CD4-positive, CD25-positive, alpha-beta regulatory T cell (primary cell): ENCODE results near the gene VIPR2. TPM values are rescaled to one million over a fixed set of nuclear protein-coding genes. Genes with fewer than 3 reads are reported as not detected.
A peak's percentile ranks its signal among the peaks of the same experiment; 100 is the strongest.
"Not testable (repeated sequence)": the region's sequence is repeated elsewhere in the genome, so short reads cannot be mapped to it uniquely, and the experiment has no call there.

Experiments used
- ATAC-seq, 2 donors: fragments of 150-1000 bp; cut with Tn5 transposase; one replicate each; pipeline ENCODE4 v1.10.0; 2021; ENCODE audit warnings: low read depth in 2 of 2, moderate number of reproducible peaks in 2 of 2, moderate library complexity in 1 of 2
- DNase-seq, 3 donors: peaks; one replicate each; pipeline versions ENCODE4 v3.0.0 to v3.0.0-alpha.2; 2012 to 2022; ENCODE audit warnings: mixed read lengths in 1 of 3
- H3K27ac ChIP-seq: one replicate; pipeline ENCODE4 v1.7.0; 2013; ENCODE audit warnings: mild to moderate bottlenecking, low read length; ENCODE audit not compliant: insufficient read depth, poor library complexity, severe bottlenecking
- H3K27me3 ChIP-seq: one replicate; pipeline ENCODE4 v1.7.0; 2013; ENCODE audit warnings: low read length; ENCODE audit not compliant: control insufficient read depth, insufficient read depth
- H3K36me3 ChIP-seq: one replicate; pipeline ENCODE4 v1.7.0; 2013; ENCODE audit warnings: mild to moderate bottlenecking, low read length, moderate library complexity; ENCODE audit not compliant: control insufficient read depth, insufficient read depth
- H3K4me1 ChIP-seq: 2 replicates; pipeline ENCODE4 v1.7.0; 2013; ENCODE audit warnings: mild to moderate bottlenecking, low read length; ENCODE audit not compliant: insufficient read depth, control insufficient read depth, poor library complexity, severe bottlenecking
- H3K4me3 ChIP-seq: one replicate; pipeline ENCODE4 v1.7.0; 2013; ENCODE audit warnings: low read depth, mild to moderate bottlenecking, low read length, moderate library complexity
- H3K9me3 ChIP-seq, 2 experiments: 1 replicate in 1 of 2; 2 replicates in 1 of 2; pipeline ENCODE4 v1.7.0; 2013; ENCODE audit warnings: low read length in 2 of 2, mild to moderate bottlenecking in 1 of 2, moderate library complexity in 1 of 2; ENCODE audit not compliant: control insufficient read depth in 2 of 2
- H3K27ac Mint-ChIP-seq, 3 donors: one replicate each; pipeline ENCODE4 v1.8.0; 2020 to 2022; ENCODE audit warnings: mild to moderate bottlenecking in 3 of 3, mixed read lengths in 3 of 3, moderate library complexity in 2 of 3
- H3K27me3 Mint-ChIP-seq: one replicate; pipeline ENCODE4 v1.8.0; 2022; ENCODE audit warnings: mild to moderate bottlenecking, mixed read lengths
- H3K36me3 Mint-ChIP-seq: one replicate; pipeline ENCODE4 v1.8.0; 2020; ENCODE audit warnings: mixed read lengths
- H3K4me1 Mint-ChIP-seq, 4 donors: one replicate each; pipeline ENCODE4 v1.8.0; 2020 to 2022; ENCODE audit warnings: mixed read lengths in 4 of 4, mild to moderate bottlenecking in 1 of 4
- H3K4me3 Mint-ChIP-seq, 4 donors: one replicate each; pipeline ENCODE4 v1.8.0; 2020 to 2022; ENCODE audit warnings: mild to moderate bottlenecking in 4 of 4, mixed read lengths in 4 of 4, moderate library complexity in 3 of 4
- H3K9me3 Mint-ChIP-seq, 7 donors: one replicate each; pipeline ENCODE4 v1.8.0; 2020 to 2022; ENCODE audit warnings: mixed read lengths in 7 of 7, mild to moderate bottlenecking in 3 of 7, moderate library complexity in 2 of 7
- polyA plus RNA-seq, 4 donors: library from polyadenylated mRNA; unstranded; fragments of 300-500 nt; fragmentation: Illumina TruSeq; gene quantifications; one replicate each; pipeline ENCODE4 v1.2.3, GENCODE V29; 2021
- total RNA-seq: library from RNA; stranded (reverse); gene quantifications from one replicate; pipeline ENCODE4 v1.2.3, GENCODE V29; 2022

VIPR2 gene
- total and polyA plus RNA-seq, 5 donors from 2014 or later = not detected

DNA sequence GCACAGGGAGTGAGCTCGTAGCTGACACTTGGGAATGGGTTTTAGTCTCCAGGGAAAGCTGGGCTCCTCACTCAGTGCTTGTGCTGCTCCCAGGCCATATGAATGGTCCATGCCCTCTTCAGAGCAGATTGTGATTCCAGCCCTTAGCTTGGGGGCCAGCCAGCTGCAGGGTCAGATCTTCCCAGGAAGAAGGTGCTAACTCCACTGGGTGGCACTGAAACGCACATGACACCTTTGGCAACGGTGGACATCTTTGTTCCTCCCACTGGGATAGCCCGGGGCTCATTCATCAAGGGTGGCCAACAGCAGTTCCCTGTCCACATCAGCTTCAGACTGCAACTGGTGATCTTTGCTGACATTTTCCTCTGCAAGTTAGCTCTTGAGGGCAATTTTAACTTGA, 159.1 kb downstream of the VIPR2 start:
- DNase-seq (no peak), ATAC-seq (no peak)
- Mint-ChIP-seq H3K27ac (no peak overlapping the region), H3K4me3 (no peak overlapping the region), H3K27me3 (peaks cover 5% of the 10 kb centered on the region), H3K4me1 (no peaks in the 10 kb centered on the region), H3K36me3 (no peaks in the 10 kb centered on the region), H3K9me3 (peaks cover 0 to 21% (median 1%) of the 10 kb centered on the region in 7 donors)
- no peak overlapping the region for H3K4me3 ChIP-seq
- H3K9me3 ChIP-seq = peaks cover 16 to 36% of the 10 kb centered on the region in 2 experiments
- peaks cover 6% of the 10 kb centered on the region for H3K27me3 ChIP-seq
- no peaks in the 10 kb centered on the region for H3K36me3 ChIP-seq
- no peaks in the 10 kb centered on the region for H3K4me1 ChIP-seq
- H3K27ac ChIP-seq = no peak overlapping the region

DNA sequence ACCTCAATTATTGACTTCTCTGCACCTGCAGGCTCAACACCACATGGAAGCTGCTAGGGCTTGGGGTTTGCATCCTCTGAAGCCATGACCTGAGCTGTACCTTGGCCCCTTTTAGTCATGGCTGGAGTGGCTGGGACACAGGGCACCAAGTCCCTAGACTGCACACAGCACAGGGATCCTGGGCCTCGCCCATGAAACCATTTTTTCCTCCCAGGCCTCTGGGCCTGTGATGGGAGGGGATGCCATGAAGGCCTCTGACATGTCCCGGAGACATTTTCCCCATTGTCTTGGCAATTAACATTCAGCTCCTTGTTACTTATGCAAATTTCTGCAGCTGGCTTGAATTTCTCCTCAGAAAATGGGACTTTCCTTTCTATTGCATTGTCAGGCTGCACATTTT, 160.7 kb downstream of the VIPR2 start:
- H3K27ac Mint-ChIP-seq, H3K4me1 Mint-ChIP-seq, H3K27me3 ChIP-seq, H3K4me3 ChIP-seq, H3K36me3 ChIP-seq, ATAC-seq, H3K27ac ChIP-seq, H3K4me1 ChIP-seq, H3K4me3 Mint-ChIP-seq, DNase-seq, H3K27me3 Mint-ChIP-seq, H3K36me3 Mint-ChIP-seq: not testable (repeated sequence)
- peaks cover 0 to 21% (median 4%) of the 10 kb centered on the region in 7 donors for H3K9me3 Mint-ChIP-seq
- peaks cover 16 to 36% of the 10 kb centered on the region in 2 experiments for H3K9me3 ChIP-seq

DNA sequence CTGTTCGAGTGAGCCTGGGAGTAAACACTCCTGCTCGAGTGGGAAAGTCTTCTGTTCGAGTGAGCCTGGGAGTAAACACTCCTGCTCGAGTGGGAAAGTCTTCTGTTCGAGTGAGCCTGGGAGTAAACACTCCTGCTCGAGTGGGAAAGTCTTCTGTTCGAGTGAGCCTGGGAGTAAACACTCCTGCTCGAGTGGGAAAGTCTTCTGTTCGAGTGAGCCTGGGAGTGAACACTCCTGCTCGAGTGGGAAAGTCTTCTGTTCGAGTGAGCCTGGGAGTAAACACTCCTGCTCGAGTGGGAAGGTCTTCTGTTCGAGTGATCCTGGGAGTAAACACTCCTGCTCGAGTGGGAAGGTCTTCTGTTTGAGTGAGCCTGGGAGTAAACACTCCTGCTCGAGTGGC, 162.6 kb downstream of the VIPR2 start:
- H3K27ac ChIP-seq, H3K36me3 ChIP-seq, H3K4me3 Mint-ChIP-seq, H3K27ac Mint-ChIP-seq, H3K27me3 Mint-ChIP-seq, DNase-seq, H3K4me1 Mint-ChIP-seq, ATAC-seq, H3K36me3 Mint-ChIP-seq, H3K4me1 ChIP-seq, H3K27me3 ChIP-seq, H3K4me3 ChIP-seq: not testable (repeated sequence)
- peaks cover 0 to 21% (median 4%) of the 10 kb centered on the region in 7 donors for H3K9me3 Mint-ChIP-seq
- H3K9me3 ChIP-seq = peaks cover 16 to 36% of the 10 kb centered on the region in 2 experiments

DNA sequence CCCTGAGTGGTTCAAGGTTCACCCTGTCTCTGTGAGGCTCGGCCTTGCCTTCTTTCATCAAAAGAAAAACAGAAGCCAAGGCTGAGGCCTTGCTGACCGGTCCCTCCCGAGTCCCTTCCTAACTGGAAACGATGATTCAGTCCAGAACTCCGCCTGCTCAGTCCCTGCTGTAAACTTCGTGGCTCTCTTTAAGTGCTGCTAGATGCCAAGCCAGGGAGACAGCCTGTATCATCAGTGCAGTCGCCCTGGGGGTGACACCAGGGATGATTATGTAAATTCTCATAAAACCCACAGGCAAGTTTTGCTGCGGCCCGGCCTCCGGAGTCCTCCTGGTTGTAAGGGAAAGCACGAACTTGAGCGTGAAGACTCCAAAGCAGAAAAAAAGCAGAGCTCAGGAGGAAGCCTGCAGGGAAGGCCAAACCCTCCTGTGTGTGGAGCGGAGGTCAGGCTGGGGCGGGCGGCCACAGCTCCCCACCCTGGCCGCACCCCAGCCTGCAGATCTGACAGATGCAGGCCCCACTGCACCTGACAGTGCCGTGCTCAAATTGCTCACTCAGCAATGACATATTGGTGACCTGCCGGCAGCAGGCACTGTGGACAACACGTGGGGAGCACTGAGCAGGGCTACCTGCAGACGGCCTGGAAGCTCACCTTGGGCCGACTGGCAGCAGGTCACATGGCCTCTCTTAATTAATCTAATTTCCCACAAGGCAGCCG, 164.9 kb downstream of the VIPR2 start:
- no peak overlapping the region for H3K27ac ChIP-seq
- peaks cover 5 to 22% (median 12%) of the 10 kb centered on the region in 4 donors for H3K4me1 Mint-ChIP-seq
- peaks cover 0 to 17% (median 4%) of the 10 kb centered on the region in 7 donors for H3K9me3 Mint-ChIP-seq
- peaks cover 16 to 36% of the 10 kb centered on the region in 2 experiments for H3K9me3 ChIP-seq
- no peak for DNase-seq
- peaks cover 16% of the 10 kb centered on the region for H3K4me1 ChIP-seq
- no peak for ATAC-seq
- no peaks in the 10 kb centered on the region for H3K36me3 Mint-ChIP-seq
- no peak overlapping the region for H3K4me3 Mint-ChIP-seq
- H3K4me3 ChIP-seq = no peak overlapping the region
- no peaks in the 10 kb centered on the region for H3K27me3 Mint-ChIP-seq
- no peaks in the 10 kb centered on the region for H3K27me3 ChIP-seq
- no peaks in the 10 kb centered on the region for H3K36me3 ChIP-seq
- no peak overlapping the region for H3K27ac Mint-ChIP-seq

DNA sequence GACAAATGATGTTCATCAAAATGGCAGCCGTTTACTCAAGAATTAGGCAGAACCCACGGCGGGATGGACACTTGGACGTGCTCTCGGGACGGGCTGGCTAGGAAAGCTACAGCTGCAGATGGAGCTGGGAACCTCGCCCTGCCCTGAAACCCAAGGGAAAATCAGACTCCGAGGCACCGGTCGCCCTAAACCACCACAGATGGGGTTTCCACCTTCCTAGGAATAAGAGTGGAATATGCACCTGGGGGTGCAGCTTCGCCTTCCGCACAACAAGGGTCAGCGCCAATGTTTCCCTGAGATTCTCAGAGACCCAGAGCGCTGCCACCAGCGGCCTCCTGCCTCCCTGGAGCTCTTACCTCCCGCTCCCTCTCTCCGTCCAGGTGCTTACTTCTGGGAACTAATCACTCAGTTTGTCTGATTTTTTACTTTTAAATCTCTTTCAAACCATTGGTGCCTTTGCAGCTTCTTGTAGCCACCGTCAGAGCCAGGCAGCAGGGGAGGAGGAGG, 165.6 kb downstream of the VIPR2 start:
- peaks cover 0 to 11% (median 1%) of the 10 kb centered on the region in 7 donors for H3K9me3 Mint-ChIP-seq
- H3K4me3 Mint-ChIP-seq = peak overlapping the region in 2 of 4 donors; percentile 28 to 61
- no peak overlapping the region for H3K27ac Mint-ChIP-seq

More for the DNA sequence above, 165.6 kb downstream of the VIPR2 start:
- H3K36me3 ChIP-seq = no peaks in the 10 kb centered on the region
- no peak overlapping the region for H3K27ac ChIP-seq
- H3K36me3 Mint-ChIP-seq = no peaks in the 10 kb centered on the region
- H3K27me3 ChIP-seq = no peaks in the 10 kb centered on the region
- H3K27me3 Mint-ChIP-seq = no peaks in the 10 kb centered on the region
- H3K4me1 Mint-ChIP-seq = peaks cover 6 to 23% (median 12%) of the 10 kb centered on the region in 4 donors
- no peak overlapping the region for H3K4me3 ChIP-seq
- H3K4me1 ChIP-seq = peaks cover 16% of the 10 kb centered on the region
- no peak for DNase-seq
- ATAC-seq = no peak
- H3K9me3 ChIP-seq = peaks cover 16 to 32% of the 10 kb centered on the region in 2 experiments
